Uterus (tissue), 4 donors: ENCODE data around the gene DNMT3A. TPM values are rescaled to one million over a fixed set of nuclear protein-coding genes. Genes with fewer than 3 reads are reported as not detected.

ENCODE experiments used
- DNase-seq, 2 donors: peaks; one replicate each; pipeline ENCODE4 v3.0.0-alpha.2; 2019 to 2020
- H3K27ac ChIP-seq, 2 donors: fragments of 200-600 bp; sonication (generic); 1 replicate in 1 of 2; 2 replicates in 1 of 2; pipeline ENCODE4 v1.5.1; 2016 to 2018
- H3K27me3 ChIP-seq, 2 donors: fragments of 200-600 bp; sonication (generic); one replicate each; pipeline ENCODE4 v1.5.1; 2018 to 2019; ENCODE audit warnings: control low read depth in 1 of 2
- H3K36me3 ChIP-seq, 2 donors: fragments of 200-600 bp; sonication (generic); one replicate each; pipeline ENCODE4 v1.5.1; 2019; ENCODE audit warnings: control low read depth in 1 of 2
- H3K4me1 ChIP-seq, 2 donors: fragments of 200-600 bp; sonication (generic); one replicate each; pipeline ENCODE4 v1.5.1; 2018 to 2019; ENCODE audit warnings: control low read depth in 1 of 2
- H3K4me3 ChIP-seq, 2 donors: fragments of 200-600 bp; sonication (generic); 1 replicate in 1 of 2; 2 replicates in 1 of 2; pipeline ENCODE4 v1.5.1; 2018 to 2019; ENCODE audit warnings: mild to moderate bottlenecking in 1 of 2
- H3K9me3 ChIP-seq, 2 donors: fragments of 200-600 bp; sonication (generic); one replicate each; pipeline ENCODE4 v1.5.1; 2019; ENCODE audit warnings: control low read depth in 1 of 2
- POLR2A ChIP-seq, 2 donors: fragments of 450-650 bp; IDR thresholded peaks; one replicate each; pipeline ENCODE4 v1.6.1; 2016; ENCODE audit warnings: antibody characterized with exemption in 2 of 2, mild to moderate bottlenecking in 1 of 2, moderate library complexity in 1 of 2
- intact Hi-C: fragments of 100-400 bp; cut with DNase I; formaldehyde crosslinking; loops from one replicate; pipeline ENCODE4 v1.15.1; 2023; ENCODE audit warnings: low total_unique reads
- total RNA-seq, 4 donors: library from RNA; depleted of rRNA in 3 of 4; stranded (reverse); fragments of >200 nt in 3 of 4; gene quantifications; one replicate each; pipeline versions ENCODE4 v1.1.0 to v1.2.4, GENCODE V29; 2014 to 2023
- TF ChIP-seq, protein P1 (sequence below), 4 experiments: fragments of 200-600 bp in 2 of 4; fragments of 450-650 bp in 2 of 4; sonication (generic) in 2 of 4; IDR thresholded peaks; one replicate each; pipeline ENCODE4 v1.5.1; 2016 to 2019; ENCODE audit warnings: antibody characterized with exemption in 4 of 4, mild to moderate bottlenecking in 2 of 4, moderate library complexity in 1 of 4
- donor health status: DM: yes; HTN: yes; CAD: no.

Gene DNMT3A
- total RNA-seq, 4 donors from 2014 or later: 2.3 to 95.8 (median 29.9) TPM

DNA sequence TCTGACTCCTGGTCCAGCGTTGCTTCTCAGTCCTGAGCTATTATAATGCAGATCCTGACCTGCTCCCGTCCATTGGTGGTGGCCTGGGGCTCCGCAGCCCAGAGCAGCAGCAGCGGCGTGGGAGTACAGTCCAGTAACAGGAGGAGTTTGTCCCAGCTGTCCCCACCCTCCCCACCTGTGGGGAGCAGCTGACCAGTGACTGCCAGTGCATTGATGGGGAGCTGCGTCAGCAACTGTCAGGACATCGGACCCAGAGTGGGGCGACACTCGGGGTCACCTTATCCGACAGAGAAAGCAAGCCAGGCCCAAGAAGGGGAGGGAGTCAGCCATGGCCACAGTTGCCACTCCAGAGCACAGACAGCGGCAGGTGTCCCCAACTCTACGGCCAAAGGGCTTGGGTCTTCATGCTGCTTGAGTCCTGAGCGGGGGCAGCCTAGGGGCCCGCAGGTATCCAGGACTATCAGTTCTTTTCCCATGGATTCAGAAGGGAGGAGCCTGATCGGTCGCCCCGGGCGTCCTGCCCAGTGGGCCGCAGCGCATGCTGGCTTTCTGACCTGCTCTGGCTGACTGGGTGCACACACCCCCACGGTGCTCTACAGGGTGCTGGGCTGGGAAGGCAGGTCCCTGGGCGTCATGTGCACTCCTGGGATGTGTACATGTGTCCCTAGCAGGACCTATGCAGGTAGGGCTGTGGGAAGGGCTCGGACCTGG, 29.7 kb downstream of the DNMT3A start:
- H3K27me3 ChIP-seq: no peaks in the 10 kb centered on the region
- peak overlapping the region; percentile 22 to 88 for H3K27ac ChIP-seq
- no peak for TF ChIP-seq POLR2A (IDR thresholded peaks at IDR 0.05)
- TF ChIP-seq, protein P1, sequence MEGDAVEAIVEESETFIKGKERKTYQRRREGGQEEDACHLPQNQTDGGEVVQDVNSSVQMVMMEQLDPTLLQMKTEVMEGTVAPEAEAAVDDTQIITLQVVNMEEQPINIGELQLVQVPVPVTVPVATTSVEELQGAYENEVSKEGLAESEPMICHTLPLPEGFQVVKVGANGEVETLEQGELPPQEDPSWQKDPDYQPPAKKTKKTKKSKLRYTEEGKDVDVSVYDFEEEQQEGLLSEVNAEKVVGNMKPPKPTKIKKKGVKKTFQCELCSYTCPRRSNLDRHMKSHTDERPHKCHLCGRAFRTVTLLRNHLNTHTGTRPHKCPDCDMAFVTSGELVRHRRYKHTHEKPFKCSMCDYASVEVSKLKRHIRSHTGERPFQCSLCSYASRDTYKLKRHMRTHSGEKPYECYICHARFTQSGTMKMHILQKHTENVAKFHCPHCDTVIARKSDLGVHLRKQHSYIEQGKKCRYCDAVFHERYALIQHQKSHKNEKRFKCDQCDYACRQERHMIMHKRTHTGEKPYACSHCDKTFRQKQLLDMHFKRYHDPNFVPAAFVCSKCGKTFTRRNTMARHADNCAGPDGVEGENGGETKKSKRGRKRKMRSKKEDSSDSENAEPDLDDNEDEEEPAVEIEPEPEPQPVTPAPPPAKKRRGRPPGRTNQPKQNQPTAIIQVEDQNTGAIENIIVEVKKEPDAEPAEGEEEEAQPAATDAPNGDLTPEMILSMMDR (IDR thresholded peaks at IDR 0.05): no peak
- H3K9me3 ChIP-seq: no peaks in the 10 kb centered on the region
- peaks cover 18 to 25% of the 10 kb centered on the region in 2 donors for H3K4me1 ChIP-seq
- DNase-seq: peak in 1 of 2 donors; percentile 64
- intact Hi-C loops: no loop called here
- H3K4me3 ChIP-seq: no peak overlapping the region
- H3K36me3 ChIP-seq: no peaks in the 10 kb centered on the region

DNA sequence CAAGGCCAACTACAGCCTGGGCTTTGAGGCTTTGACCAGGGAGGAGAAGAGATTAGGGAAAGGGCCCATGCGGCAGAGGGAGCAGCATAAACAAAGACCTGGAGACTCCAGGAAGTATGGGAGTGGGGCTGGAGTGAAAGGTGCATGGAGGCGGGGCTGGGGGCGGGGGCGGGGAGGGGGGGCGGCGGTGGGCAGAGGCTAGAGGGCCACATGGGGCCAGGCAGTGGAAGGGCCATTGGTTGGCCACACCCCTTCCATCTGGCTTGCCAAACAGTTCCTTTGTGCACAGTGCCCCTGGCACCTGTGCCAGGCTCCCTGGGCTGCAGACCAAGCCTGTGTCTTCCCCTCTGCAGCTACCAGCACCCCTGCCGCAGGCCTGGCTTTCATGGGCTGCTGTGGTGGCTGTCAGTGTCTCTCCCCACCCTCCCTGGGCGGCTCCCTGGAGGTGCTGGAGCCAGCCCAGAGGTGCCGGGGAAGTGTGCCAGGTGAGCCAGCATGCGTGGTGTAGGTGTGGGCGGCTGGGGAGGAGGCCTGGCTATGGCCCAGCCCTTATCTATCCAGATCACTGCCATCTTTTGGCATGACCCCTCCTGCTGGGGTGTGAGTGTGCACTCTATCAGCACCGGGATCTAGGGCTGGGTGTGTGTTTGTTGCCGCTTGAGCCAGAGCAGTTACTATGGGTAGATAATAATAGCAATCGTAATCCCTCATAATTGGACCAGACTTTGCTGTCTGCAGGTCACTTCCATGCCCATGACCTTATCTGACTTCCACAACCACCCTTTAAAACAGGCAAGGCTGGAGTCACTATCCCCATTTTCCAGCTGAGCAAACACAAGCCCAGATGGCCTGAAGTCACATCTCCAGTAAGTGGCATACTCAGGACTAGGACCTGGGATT, 30.5 kb downstream of the DNMT3A start:
- Histone ChIP-seq H3K4me3 (no peak overlapping the region), H3K36me3 (no peaks in the 10 kb centered on the region), H3K9me3 (no peaks in the 10 kb centered on the region), H3K27me3 (no peaks in the 10 kb centered on the region), H3K27ac (peak overlapping the region; percentile 56 to 88), H3K4me1 (peaks cover 18 to 25% of the 10 kb centered on the region in 2 donors)
- TF ChIP-seq POLR2A (IDR thresholded peaks at IDR 0.05): no peak
- TF ChIP-seq, protein P1 (IDR thresholded peaks at IDR 0.05): no peak
- intact Hi-C loops: no loop called here
- DNase-seq: no peak

DNA sequence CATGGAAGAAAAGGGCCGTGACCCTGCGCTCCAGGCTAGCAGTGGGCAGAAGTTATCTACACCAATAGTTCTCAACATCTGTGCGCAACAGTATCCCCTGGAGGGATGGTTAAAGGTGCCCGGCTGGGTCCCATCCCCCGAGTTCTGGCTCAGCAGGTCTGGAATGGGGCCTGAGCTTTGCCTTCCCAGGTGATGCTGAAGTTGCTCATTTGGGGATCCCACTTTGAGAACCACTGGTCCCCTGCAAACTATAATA, 31.1 kb downstream of the DNMT3A start:
- DNase-seq: no peak
- H3K36me3 ChIP-seq: no peaks in the 10 kb centered on the region
- H3K9me3 ChIP-seq: no peaks in the 10 kb centered on the region
- H3K27me3 ChIP-seq: no peaks in the 10 kb centered on the region
- peaks cover 18 to 19% of the 10 kb centered on the region in 2 donors for H3K4me1 ChIP-seq
- intact Hi-C loops: no loop called here
- no peak overlapping the region for H3K4me3 ChIP-seq
- H3K27ac ChIP-seq: peak overlapping the region; percentile 56 to 88
- TF ChIP-seq, protein P1 (IDR thresholded peaks at IDR 0.05): no peak
- no peak for TF ChIP-seq POLR2A (IDR thresholded peaks at IDR 0.05)

DNA sequence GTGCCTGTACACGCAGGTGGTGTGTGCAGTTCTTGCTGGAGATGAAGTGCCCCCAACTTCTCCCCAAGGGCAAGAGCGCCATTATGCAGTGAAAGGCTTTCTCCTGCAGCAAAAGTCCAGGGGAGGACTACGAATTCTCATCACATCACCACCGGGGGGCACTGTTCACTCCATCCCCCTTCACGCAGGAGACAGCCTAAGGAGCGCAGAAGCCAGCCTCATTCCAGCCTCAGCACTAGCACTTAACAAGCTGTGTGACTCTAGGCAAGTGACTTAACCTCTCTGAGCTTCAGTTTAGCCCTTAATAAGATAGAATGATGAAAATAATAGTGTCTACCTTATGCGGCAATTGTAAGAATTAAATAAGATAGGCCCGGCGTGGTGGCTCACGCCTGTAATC, 32.3 kb downstream of the DNMT3A start:
- TF ChIP-seq, protein P1 (IDR thresholded peaks at IDR 0.05): peak in 3 of 4 experiments; percentile 12 to 27 (median 26)
- no peak for TF ChIP-seq POLR2A (IDR thresholded peaks at IDR 0.05)
- no peaks in the 10 kb centered on the region for H3K27me3 ChIP-seq
- H3K4me3 ChIP-seq: no peak overlapping the region
- no peak for DNase-seq
- intact Hi-C loops: no loop called here
- no peaks in the 10 kb centered on the region for H3K9me3 ChIP-seq
- no peaks in the 10 kb centered on the region for H3K36me3 ChIP-seq
- no peak overlapping the region for H3K27ac ChIP-seq
- H3K4me1 ChIP-seq: peaks cover 12 to 13% of the 10 kb centered on the region in 2 donors

DNA sequence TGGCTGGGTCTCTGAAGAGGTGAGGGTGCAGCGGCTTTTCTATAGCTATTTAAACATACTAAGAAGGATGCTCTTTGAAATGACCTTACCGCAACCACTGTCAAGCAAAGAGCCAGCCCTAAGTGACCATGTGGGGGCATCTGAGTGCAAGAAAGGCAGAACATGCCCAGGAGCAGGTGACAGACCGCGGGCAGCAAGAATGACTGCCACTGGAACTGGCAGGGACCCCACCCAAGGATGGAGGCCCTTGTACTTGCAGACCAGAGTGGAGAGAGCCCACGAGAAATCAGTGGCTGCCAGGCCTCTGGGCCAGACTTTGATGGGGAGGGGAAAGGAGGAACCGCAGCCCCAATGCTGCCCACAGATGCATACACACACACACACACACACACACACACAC, 33.1 kb downstream of the DNMT3A start:
- Histone ChIP-seq H3K4me3 (no peak overlapping the region), H3K27me3 (no peaks in the 10 kb centered on the region), H3K9me3 (no peaks in the 10 kb centered on the region), H3K36me3 (no peaks in the 10 kb centered on the region), H3K27ac (no peak overlapping the region), H3K4me1 (peaks cover 12 to 13% of the 10 kb centered on the region in 2 donors)
- TF ChIP-seq, protein P1 (IDR thresholded peaks at IDR 0.05): no peak
- no peak for TF ChIP-seq POLR2A (IDR thresholded peaks at IDR 0.05)
- DNase-seq: no peak
- intact Hi-C loops: no loop called here
